ENCODE data around the gene TMEM63C. TPM values are rescaled to one million over a fixed set of nuclear protein-coding genes. Genes with fewer than 3 reads are reported as not detected.

Gene TMEM63C
- total RNA-seq, 1 experiment from 2014 or later, result 5.7 TPM

DNA sequence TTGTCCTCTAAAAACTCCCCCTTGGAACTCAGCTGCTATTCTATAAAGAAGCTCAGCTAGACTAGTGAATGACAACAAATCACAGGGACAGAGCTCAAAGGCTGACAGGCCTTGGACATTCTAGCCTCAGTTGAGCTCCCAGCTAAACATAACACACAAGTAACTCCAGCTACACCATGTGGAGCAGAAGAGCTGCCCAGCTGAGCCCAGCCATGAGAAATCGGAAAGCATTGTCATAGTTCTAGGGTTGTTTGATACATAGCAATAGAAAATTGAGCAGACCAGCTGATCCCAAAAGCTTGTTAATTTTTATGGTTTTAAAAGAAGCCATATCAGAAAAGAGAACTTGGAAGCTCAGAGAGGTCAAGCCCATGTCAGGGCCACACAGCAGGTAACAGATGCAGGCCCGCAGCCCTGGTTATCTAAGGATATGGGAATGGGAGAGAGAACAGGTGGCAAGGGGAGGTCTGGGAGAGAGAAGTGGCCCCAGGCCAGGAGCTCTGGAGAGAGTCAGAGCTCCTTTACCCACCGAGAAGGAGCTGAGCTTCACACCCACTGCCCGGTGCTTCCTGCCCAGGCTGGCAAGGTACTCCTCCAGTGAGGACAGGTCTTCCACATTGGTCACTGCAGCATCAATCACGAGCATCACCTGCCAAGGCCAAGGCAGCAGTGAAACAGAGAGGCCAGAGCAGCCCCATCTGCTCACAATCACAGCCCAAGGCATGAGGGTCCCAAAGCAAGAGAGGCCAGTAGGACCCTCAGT lies 86.5 kb downstream of the TMEM63C start:
- Histone ChIP-seq H3K4me1 (ENCODE audit: control insufficient read depth in 1 of 2, insufficient read depth in 2 of 2, low read length in 2 of 2) (no peaks in the 10 kb centered on the region), H3K9ac (ENCODE audit: low read length) (no peak overlapping the region), H3K27ac (ENCODE audit: low read depth, low read length) (no peak overlapping the region), H3K36me3 (ENCODE audit: control insufficient read depth in 1 of 2, insufficient read depth in 2 of 2, low read length in 2 of 2) (no peaks in the 10 kb centered on the region), H3K27me3 (ENCODE audit: insufficient read depth, low read length) (no peaks in the 10 kb centered on the region), H3K4me2 (ENCODE audit: low read length) (no peak overlapping the region), H3K79me2 (ENCODE audit: insufficient read depth, low read length) (no peaks in the 10 kb centered on the region), H4K20me1 (ENCODE audit: insufficient read depth) (no peaks in the 10 kb centered on the region), H2AFZ (ENCODE audit: low read depth, low read length, poor library complexity, severe bottlenecking) (no peak overlapping the region), H3K4me3 (replicated peaks in 1 of 2; ENCODE audit: low read depth in 1 of 2, low read length in 2 of 2) (no peak overlapping the region), H3K9me3 (ENCODE audit: control insufficient read depth in 1 of 2, insufficient read depth in 1 of 2, low read depth in 1 of 2, low read length in 2 of 2) (no peaks in the 10 kb centered on the region), H3K9me2 (ENCODE audit: insufficient read depth) (no peaks in the 10 kb centered on the region)
- ChIA-PET RAD21 (ENCODE audit: low non-redundant PET in 1 of 2, low total read pairs in 2 of 2, uncharacterized antibody in 2 of 2, unreplicated experiment in 2 of 2) (no interaction called here), POLR2A (no interaction called here), CTCF (no interaction called here)
- intact Hi-C loops (cut with micrococcal nuclease), result no loop called here
- ATAC-seq (no peak), DNase-seq (ENCODE audit: low read depth, low spot score) (no peak)
- TF ChIP-seq, protein P1, sequence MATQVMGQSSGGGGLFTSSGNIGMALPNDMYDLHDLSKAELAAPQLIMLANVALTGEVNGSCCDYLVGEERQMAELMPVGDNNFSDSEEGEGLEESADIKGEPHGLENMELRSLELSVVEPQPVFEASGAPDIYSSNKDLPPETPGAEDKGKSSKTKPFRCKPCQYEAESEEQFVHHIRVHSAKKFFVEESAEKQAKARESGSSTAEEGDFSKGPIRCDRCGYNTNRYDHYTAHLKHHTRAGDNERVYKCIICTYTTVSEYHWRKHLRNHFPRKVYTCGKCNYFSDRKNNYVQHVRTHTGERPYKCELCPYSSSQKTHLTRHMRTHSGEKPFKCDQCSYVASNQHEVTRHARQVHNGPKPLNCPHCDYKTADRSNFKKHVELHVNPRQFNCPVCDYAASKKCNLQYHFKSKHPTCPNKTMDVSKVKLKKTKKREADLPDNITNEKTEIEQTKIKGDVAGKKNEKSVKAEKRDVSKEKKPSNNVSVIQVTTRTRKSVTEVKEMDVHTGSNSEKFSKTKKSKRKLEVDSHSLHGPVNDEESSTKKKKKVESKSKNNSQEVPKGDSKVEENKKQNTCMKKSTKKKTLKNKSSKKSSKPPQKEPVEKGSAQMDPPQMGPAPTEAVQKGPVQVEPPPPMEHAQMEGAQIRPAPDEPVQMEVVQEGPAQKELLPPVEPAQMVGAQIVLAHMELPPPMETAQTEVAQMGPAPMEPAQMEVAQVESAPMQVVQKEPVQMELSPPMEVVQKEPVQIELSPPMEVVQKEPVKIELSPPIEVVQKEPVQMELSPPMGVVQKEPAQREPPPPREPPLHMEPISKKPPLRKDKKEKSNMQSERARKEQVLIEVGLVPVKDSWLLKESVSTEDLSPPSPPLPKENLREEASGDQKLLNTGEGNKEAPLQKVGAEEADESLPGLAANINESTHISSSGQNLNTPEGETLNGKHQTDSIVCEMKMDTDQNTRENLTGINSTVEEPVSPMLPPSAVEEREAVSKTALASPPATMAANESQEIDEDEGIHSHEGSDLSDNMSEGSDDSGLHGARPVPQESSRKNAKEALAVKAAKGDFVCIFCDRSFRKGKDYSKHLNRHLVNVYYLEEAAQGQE (IDR thresholded peaks at IDR 0.05; ENCODE audit: low read depth), result no peak
- no peak for TF ChIP-seq YY1 (IDR thresholded peaks at IDR 0.05; ENCODE audit: extremely low read depth, insufficient replicate concordance, low read depth, low read length)
- BruUV-seq (replicated peaks), result no TSS peak

- DNase-seq (ENCODE audit: low read depth, low spot score), result no peak
- H3K9me2 ChIP-seq (ENCODE audit: insufficient read depth), result no peaks in the 10 kb centered on the region
- no peaks in the 10 kb centered on the region for H3K79me2 ChIP-seq (ENCODE audit: insufficient read depth, low read length)
- no TSS peak for BruUV-seq (replicated peaks)
- ChIA-PET RAD21 (ENCODE audit: low non-redundant PET in 1 of 2, low total read pairs in 2 of 2, uncharacterized antibody in 2 of 2, unreplicated experiment in 2 of 2) (no interaction called here), POLR2A (no interaction called here), CTCF (no interaction called here)
- H3K27ac ChIP-seq (ENCODE audit: low read depth, low read length), result no peak overlapping the region
- no peaks in the 10 kb centered on the region for H3K9me3 ChIP-seq (ENCODE audit: control insufficient read depth in 1 of 2, insufficient read depth in 1 of 2, low read depth in 1 of 2, low read length in 2 of 2)
- no peak overlapping the region for H3K4me2 ChIP-seq (ENCODE audit: low read length)
- no peaks in the 10 kb centered on the region for H3K36me3 ChIP-seq (ENCODE audit: control insufficient read depth in 1 of 2, insufficient read depth in 2 of 2, low read length in 2 of 2)
- no peak overlapping the region for H3K9ac ChIP-seq (ENCODE audit: low read length)
- H3K27me3 ChIP-seq (ENCODE audit: insufficient read depth, low read length), result no peaks in the 10 kb centered on the region
- no peak overlapping the region for H3K4me3 ChIP-seq (replicated peaks in 1 of 2; ENCODE audit: low read depth in 1 of 2, low read length in 2 of 2)
- peak; percentile 29; the same call in 1 of the 2 replicates for ATAC-seq
- no peaks in the 10 kb centered on the region for H3K4me1 ChIP-seq (ENCODE audit: control insufficient read depth in 1 of 2, insufficient read depth in 2 of 2, low read length in 2 of 2)
- H4K20me1 ChIP-seq (ENCODE audit: insufficient read depth), result no peaks in the 10 kb centered on the region
- H2AFZ ChIP-seq (ENCODE audit: low read depth, low read length, poor library complexity, severe bottlenecking), result no peak overlapping the region
- intact Hi-C loops (cut with micrococcal nuclease), result no loop called here
- no peak for TF ChIP-seq SIN3A (IDR thresholded peaks at IDR 0.05; ENCODE audit: low read depth)
- TF ChIP-seq, protein P2, sequence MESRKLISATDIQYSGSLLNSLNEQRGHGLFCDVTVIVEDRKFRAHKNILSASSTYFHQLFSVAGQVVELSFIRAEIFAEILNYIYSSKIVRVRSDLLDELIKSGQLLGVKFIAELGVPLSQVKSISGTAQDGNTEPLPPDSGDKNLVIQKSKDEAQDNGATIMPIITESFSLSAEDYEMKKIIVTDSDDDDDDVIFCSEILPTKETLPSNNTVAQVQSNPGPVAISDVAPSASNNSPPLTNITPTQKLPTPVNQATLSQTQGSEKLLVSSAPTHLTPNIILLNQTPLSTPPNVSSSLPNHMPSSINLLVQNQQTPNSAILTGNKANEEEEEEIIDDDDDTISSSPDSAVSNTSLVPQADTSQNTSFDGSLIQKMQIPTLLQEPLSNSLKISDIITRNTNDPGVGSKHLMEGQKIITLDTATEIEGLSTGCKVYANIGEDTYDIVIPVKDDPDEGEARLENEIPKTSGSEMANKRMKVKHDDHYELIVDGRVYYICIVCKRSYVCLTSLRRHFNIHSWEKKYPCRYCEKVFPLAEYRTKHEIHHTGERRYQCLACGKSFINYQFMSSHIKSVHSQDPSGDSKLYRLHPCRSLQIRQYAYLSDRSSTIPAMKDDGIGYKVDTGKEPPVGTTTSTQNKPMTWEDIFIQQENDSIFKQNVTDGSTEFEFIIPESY (IDR thresholded peaks at IDR 0.05; ENCODE audit: extremely low read depth, insufficient replicate concordance, low read length), result no peak
- TF ChIP-seq SP1 (IDR thresholded peaks at IDR 0.05; ENCODE audit: low read depth), result no peak
- TF ChIP-seq SRF (IDR thresholded peaks at IDR 0.05; ENCODE audit: low read depth), result no peak
- no peak for TF ChIP-seq POLR2A (IDR thresholded peaks at IDR 0.05; ENCODE audit: borderline replicate concordance, extremely low read depth, insufficient read depth, insufficient read length)
- no peak for TF ChIP-seq EZH2phosphoT487 (IDR thresholded peaks at IDR 0.05; ENCODE audit: borderline replicate concordance)
- no peak for TF ChIP-seq ZFX (IDR thresholded peaks at IDR 0.05)
- no peak for TF ChIP-seq POLR2AphosphoS5 (IDR thresholded peaks at IDR 0.05; ENCODE audit: low read depth, low read length)
- no peak for TF ChIP-seq TCF7L2 (IDR thresholded peaks at IDR 0.05; ENCODE audit: borderline replicate concordance, extremely low read depth, insufficient read depth, insufficient read length)
- no peak for TF ChIP-seq RAD21 (IDR thresholded peaks at IDR 0.05; ENCODE audit: low read depth)
- TF ChIP-seq CEBPB (IDR thresholded peaks at IDR 0.05; ENCODE audit: low read depth), result no peak
Measured at GRCh38 chr14:77268989-77269600, 87.5 kb downstream of the TMEM63C start.

All from HCT116 (cell line).